ENCODE results near the gene GCH1. TPM values are rescaled to one million over a fixed set of nuclear protein-coding genes. Genes with fewer than 3 reads are reported as not detected.

Gene GCH1
- total RNA-seq, 1 donor from 2014 or later: 17.2 TPM

DNA sequence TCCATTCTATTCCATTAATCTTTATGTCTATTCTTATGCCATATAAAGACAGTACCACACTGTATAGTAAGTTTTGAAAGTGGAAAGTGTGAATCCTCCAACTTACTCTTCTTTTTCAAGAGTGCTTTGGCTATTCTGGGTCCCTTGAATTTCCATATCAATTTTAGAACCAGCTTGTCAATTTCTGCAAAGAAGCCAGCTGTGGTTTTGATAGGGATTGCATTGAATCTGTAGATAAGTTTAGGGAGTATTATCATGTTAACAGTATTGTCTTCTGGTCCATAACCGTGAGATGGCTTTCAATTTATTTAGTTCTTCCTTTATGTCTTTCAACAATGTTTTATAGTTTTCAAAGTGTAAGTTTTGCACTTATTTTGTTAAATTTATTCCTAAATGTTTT is 34.2 kb upstream of the GCH1 start:
- intact Hi-C loops (cut with micrococcal nuclease): no loop called here
- no peak overlapping the region for H3K4me3 Mint-ChIP-seq
- no peak overlapping the region for H3K27ac Mint-ChIP-seq
- ATAC-seq (ENCODE audit: low read depth): no peak
- ChIA-PET CTCF (no interaction called here), POLR2A (no interaction called here)
- H3K36me3 Mint-ChIP-seq (ENCODE audit: low read depth): peaks cover 4% of the 10 kb centered on the region
- no peaks in the 10 kb centered on the region for H3K27me3 Mint-ChIP-seq
- TF ChIP-seq, protein P1, sequence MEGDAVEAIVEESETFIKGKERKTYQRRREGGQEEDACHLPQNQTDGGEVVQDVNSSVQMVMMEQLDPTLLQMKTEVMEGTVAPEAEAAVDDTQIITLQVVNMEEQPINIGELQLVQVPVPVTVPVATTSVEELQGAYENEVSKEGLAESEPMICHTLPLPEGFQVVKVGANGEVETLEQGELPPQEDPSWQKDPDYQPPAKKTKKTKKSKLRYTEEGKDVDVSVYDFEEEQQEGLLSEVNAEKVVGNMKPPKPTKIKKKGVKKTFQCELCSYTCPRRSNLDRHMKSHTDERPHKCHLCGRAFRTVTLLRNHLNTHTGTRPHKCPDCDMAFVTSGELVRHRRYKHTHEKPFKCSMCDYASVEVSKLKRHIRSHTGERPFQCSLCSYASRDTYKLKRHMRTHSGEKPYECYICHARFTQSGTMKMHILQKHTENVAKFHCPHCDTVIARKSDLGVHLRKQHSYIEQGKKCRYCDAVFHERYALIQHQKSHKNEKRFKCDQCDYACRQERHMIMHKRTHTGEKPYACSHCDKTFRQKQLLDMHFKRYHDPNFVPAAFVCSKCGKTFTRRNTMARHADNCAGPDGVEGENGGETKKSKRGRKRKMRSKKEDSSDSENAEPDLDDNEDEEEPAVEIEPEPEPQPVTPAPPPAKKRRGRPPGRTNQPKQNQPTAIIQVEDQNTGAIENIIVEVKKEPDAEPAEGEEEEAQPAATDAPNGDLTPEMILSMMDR (IDR thresholded peaks at IDR 0.05): no peak
- H3K4me1 Mint-ChIP-seq: no peaks in the 10 kb centered on the region
- DNase-seq: no peak
- no peaks in the 10 kb centered on the region for H3K9me3 Mint-ChIP-seq

DNA sequence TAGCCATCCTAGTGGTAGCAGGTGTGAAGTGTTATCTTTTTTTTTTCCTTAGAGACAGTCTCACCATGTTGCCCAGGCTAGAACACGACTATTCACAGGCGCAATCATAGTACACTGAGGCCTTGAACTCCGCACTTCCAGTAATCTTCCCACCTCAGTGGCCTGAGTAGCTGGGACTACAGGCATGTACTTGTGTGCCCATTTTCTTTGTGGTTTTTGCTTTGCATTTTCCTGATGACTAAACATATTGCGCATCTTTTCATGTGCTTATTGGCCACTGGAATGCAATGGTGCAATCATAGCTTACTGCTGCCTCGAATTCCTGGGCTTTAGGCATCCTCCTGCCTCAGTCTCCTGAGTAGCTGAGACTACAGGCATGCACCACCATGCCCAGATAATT is 33.3 kb upstream of the GCH1 start:
- peaks cover 4% of the 10 kb centered on the region for H3K36me3 Mint-ChIP-seq (ENCODE audit: low read depth)
- no peaks in the 10 kb centered on the region for H3K27me3 Mint-ChIP-seq
- H3K9me3 Mint-ChIP-seq: no peaks in the 10 kb centered on the region
- H3K27ac Mint-ChIP-seq: no peak overlapping the region
- TF ChIP-seq, protein P1 (IDR thresholded peaks at IDR 0.05): no peak
- no peak overlapping the region for H3K4me3 Mint-ChIP-seq
- intact Hi-C loops (cut with micrococcal nuclease): no loop called here
- no peaks in the 10 kb centered on the region for H3K4me1 Mint-ChIP-seq
- CTCF ChIA-PET: no interaction called here
- POLR2A ChIA-PET: interaction anchor here (0.6 kb wide), 1 partner anchor 31 kb away, joined by 3 read pairs; no protein-coding TSS in a partner anchor
- DNase-seq: no peak
- ATAC-seq (ENCODE audit: low read depth): no peak

DNA sequence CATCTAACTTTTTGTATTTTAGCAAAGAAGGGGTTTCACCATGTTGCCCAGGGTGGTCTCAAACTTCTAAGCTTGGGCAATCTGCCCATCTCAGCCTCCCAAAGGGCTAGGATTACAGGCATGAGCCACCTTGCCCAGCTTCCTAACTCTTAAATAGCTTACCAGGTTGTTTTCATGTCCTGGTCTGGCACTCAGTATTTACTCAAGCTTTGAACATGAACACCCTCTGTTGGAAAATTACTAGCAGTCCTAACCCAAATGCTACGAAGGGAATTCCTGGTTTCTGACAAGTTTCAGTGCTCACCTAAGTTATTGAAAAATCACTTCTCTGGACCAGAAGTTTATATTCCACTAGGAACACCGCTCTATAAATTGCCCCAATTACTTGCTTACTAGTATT is 32.5 kb upstream of the GCH1 start:
- ChIA-PET CTCF (no interaction called here), POLR2A (no interaction called here)
- intact Hi-C loops (cut with micrococcal nuclease): no loop called here
- no peak for ATAC-seq (ENCODE audit: low read depth)
- TF ChIP-seq, protein P1 (IDR thresholded peaks at IDR 0.05): no peak
- Mint-ChIP-seq H3K9me3 (no peaks in the 10 kb centered on the region), H3K4me3 (no peak overlapping the region), H3K27ac (no peak overlapping the region), H3K27me3 (no peaks in the 10 kb centered on the region), H3K4me1 (no peaks in the 10 kb centered on the region), H3K36me3 (ENCODE audit: low read depth) (no peaks in the 10 kb centered on the region)
- no peak for DNase-seq

DNA sequence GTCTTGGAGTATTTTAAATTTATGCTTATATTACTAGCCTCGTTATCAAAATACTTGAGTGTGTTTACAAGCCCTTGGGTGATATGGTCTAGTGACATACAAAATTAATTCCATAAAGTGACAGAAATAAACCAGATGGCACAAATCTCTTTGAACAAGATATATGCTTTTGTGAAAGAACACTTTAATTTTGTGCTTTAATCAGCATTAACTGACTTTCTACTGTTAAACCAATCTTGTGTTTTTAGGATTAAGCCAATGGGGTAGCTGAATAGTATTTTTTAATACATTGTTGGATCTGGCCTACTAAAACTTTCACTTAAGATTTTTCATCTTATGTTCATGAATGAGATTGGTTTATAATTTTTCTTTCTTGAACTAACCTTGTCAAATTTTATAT is 30.4 kb upstream of the GCH1 start:
- Mint-ChIP-seq H3K36me3 (ENCODE audit: low read depth) (no peaks in the 10 kb centered on the region), H3K4me3 (no peak overlapping the region), H3K27ac (no peak overlapping the region), H3K9me3 (no peaks in the 10 kb centered on the region), H3K27me3 (no peaks in the 10 kb centered on the region), H3K4me1 (no peaks in the 10 kb centered on the region)
- ChIA-PET CTCF (no interaction called here), POLR2A (no interaction called here)
- intact Hi-C loops (cut with micrococcal nuclease): no loop called here
- no peak for DNase-seq
- TF ChIP-seq, protein P1 (IDR thresholded peaks at IDR 0.05): no peak
- no peak for ATAC-seq (ENCODE audit: low read depth)

DNA sequence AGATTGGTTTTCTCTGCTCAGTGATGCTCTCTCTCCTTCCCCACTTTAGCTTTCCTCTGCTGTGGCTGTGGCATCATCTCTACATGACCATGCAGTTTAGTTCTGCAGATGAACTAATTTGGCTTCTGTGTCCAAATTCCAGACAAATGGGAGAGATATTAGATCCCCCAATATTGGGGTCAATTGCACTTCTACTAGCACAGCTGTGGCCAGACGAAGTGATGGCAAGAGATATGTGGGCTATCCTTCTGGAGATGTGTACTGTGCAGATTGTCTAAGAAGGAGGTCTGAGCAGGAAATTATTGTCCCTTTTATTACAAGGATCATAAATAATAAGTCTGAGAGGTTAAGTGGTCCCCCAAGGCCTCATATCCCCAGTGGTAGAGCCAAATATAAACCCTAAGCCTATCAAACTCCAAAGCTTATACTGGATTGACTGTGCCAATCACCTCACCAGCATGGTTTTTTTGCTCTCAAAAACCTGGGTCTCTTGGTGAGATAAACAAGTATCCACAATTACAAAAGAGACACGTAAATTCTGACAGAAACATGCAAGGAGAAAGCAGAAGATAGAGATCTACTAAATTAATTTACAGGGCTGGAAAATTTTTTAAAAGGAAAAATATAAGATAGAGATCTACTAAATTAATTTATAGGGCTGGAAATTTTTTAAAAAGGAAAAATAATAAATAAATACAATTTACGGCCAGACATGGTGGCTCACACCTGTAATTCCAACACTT is 29.1 kb upstream of the GCH1 start:
- Mint-ChIP-seq H3K4me3 (no peak overlapping the region), H3K36me3 (ENCODE audit: low read depth) (no peaks in the 10 kb centered on the region), H3K9me3 (no peaks in the 10 kb centered on the region), H3K27ac (no peak overlapping the region), H3K27me3 (no peaks in the 10 kb centered on the region), H3K4me1 (no peaks in the 10 kb centered on the region)
- DNase-seq (no peak), ATAC-seq (ENCODE audit: low read depth) (no peak)
- TF ChIP-seq, protein P1 (IDR thresholded peaks at IDR 0.05): no peak
- intact Hi-C loops (cut with micrococcal nuclease): no loop called here
- ChIA-PET CTCF (no interaction called here), POLR2A (no interaction called here)

Data from activated B cell treated with CpG ODN at 0.5 μM for 24 hours (primary cell).